K562 (cell line): Measurements from ENCODE around the gene CCR7. TPM values are rescaled to one million over a fixed set of nuclear protein-coding genes. Genes with fewer than 3 reads are reported as not detected.

Source experiments
- ATAC-seq: fragments of 200-7000 bp; cut with Tn5 transposase; 3 replicates; pipeline ENCODE4 v1.9.1; 2020; ENCODE audit warnings: moderate library complexity
- BruUV-seq: library from RNA; stranded (reverse); fragments of 400-500 nt; replicated peaks from 2 replicates; lab custom pipeline; 2021; lab: Mats Ljungman, UMichigan
- CTCF ChIA-PET: fragments of 300-600 bp; formaldehyde crosslinking; extraction: SDS; loops from one replicate; lab custom pipeline; 2021; ENCODE audit warnings: low intra/inter-chr PET ratio; lab: Yijun Ruan, JAX
- POLR2A ChIA-PET: fragments of 300-600, 350-650 bp; sonication (Branson Sonifier 250); formaldehyde crosslinking; extraction: SDS; loops from one replicate; lab custom pipeline; 2021; ENCODE audit warnings: antibody characterized with exemption, inconsistent platforms; lab: Yijun Ruan, JAX
- DNase-seq, 4 experiments: peaks; one replicate each; pipeline versions ENCODE4 v3.0.0 to v3.0.0-alpha.2; 2011 to 2018; ENCODE audit warnings: low spot score in 3 of 4, mixed read lengths in 3 of 4; ENCODE audit errors: extremely low read depth in 1 of 4
- FAIRE-seq: peaks from 2 replicates; lab custom pipeline; 2011; peaks lifted over from hg19 to GRCh38; lab: Jason Lieb, UNC
- H2AFZ ChIP-seq: 2 replicates; pipeline ENCODE4 v1.6.0; 2011; ENCODE audit warnings: low read depth, low read length, control low read depth, inconsistent platforms
- H3K27ac ChIP-seq: fragments of 200-600 bp; 3 replicates; pipeline ENCODE4 v1.8.0; 2011; ENCODE audit warnings: low read depth, mild to moderate bottlenecking, control low read depth, inconsistent platforms, low read length, moderate library complexity, mixed read lengths; ENCODE audit errors: extremely low read depth
- H3K27me3 ChIP-seq, 2 experiments: fragments of 300-600 bp in 1 of 2; 2 replicates in 1 of 2; 3 replicates in 1 of 2; pipeline versions ENCODE4 v1.6.0 to v1.8.0; 2011; ENCODE audit warnings: inconsistent platforms in 2 of 2, low read length in 2 of 2, mild to moderate bottlenecking in 1 of 2, mixed read lengths in 1 of 2, moderate library complexity in 1 of 2; ENCODE audit not compliant: control insufficient read depth in 2 of 2, insufficient read depth in 2 of 2
- H3K36me3 ChIP-seq: fragments of 300-600 bp; 3 replicates; pipeline ENCODE4 v1.8.0; 2011; ENCODE audit warnings: mild to moderate bottlenecking, low read length, inconsistent platforms; ENCODE audit not compliant: control insufficient read depth, insufficient read depth
- H3K4me1 ChIP-seq, 2 experiments: fragments of 200-600 bp in 1 of 2; replicated peaks in 1 of 2; 2 replicates in 1 of 2; 3 replicates in 1 of 2; pipeline versions ENCODE4 v1.5.1 to v1.8.0; 2011; ENCODE audit warnings: inconsistent platforms in 2 of 2, low read length in 2 of 2, mild to moderate bottlenecking in 1 of 2, mixed read lengths in 1 of 2, moderate library complexity in 1 of 2; ENCODE audit not compliant: control insufficient read depth in 2 of 2, insufficient read depth in 2 of 2
- H3K4me2 ChIP-seq: 2 replicates; pipeline ENCODE4 v1.6.1; 2011; ENCODE audit warnings: low read length, control low read depth, inconsistent platforms, mixed read lengths; ENCODE audit not compliant: insufficient read depth
- H3K4me3 ChIP-seq: fragments of 200-600 bp; sonication (generic), shearing (Covaris generic); 2 replicates; pipeline ENCODE4 v1.5.1; 2016; ENCODE audit warnings: control low read depth, inconsistent platforms
- H3K79me2 ChIP-seq: fragments of 200-600 bp; 3 replicates; pipeline ENCODE4 v1.8.0; 2011; ENCODE audit warnings: low read length, inconsistent platforms; ENCODE audit not compliant: control insufficient read depth, insufficient read depth
- H3K9ac ChIP-seq, 2 experiments: 2 replicates each; pipeline versions ENCODE4 v1.6.0 to v1.6.1; 2011; ENCODE audit warnings: low read depth in 2 of 2, low read length in 2 of 2, control low read depth in 1 of 2, inconsistent platforms in 1 of 2, mild to moderate bottlenecking in 1 of 2, mixed read lengths in 1 of 2; ENCODE audit not compliant: insufficient read depth in 1 of 2
- H3K9me1 ChIP-seq: one replicate; pipeline ENCODE4 v1.6.0; 2011; ENCODE audit warnings: inconsistent platforms, mild to moderate bottlenecking, low read length, moderate library complexity; ENCODE audit not compliant: control insufficient read depth, insufficient read depth
- H3K9me3 ChIP-seq: replicated peaks from 2 replicates; pipeline ENCODE4 v1.5.1; 2011; ENCODE audit warnings: low read depth, low read length, inconsistent platforms; ENCODE audit not compliant: control insufficient read depth, insufficient read depth
- H4K20me1 ChIP-seq: replicated peaks from 2 replicates; pipeline ENCODE4 v1.6.1; 2011; ENCODE audit warnings: low read length, inconsistent platforms, mixed read lengths; ENCODE audit not compliant: control insufficient read depth, insufficient read depth
- E2F6 ChIP-seq, 2 experiments: IDR thresholded peaks; 2 replicates each; pipeline ENCODE4 v1.6.1; 2011; ENCODE audit warnings: borderline replicate concordance in 1 of 2, control low read depth in 1 of 2, low read depth in 1 of 2, low read length in 1 of 2, mild to moderate bottlenecking in 1 of 2, mixed read lengths in 1 of 2, moderate library complexity in 1 of 2; ENCODE audit not compliant: insufficient read depth in 1 of 2, insufficient read length in 1 of 2, poor library complexity in 1 of 2, severe bottlenecking in 1 of 2; ENCODE audit errors: extremely low read depth in 1 of 2
- MBD2 ChIP-seq: sonication (generic); IDR thresholded peaks from 2 replicates; pipeline ENCODE4 v1.6.1; 2016; ENCODE audit warnings: low read depth, borderline replicate concordance
- PBX2 ChIP-seq, 2 experiments: IDR thresholded peaks in 1 of 2; conservative IDR thresholded peaks in 1 of 2; 2 replicates each; pipeline ENCODE4 v1.6.1; 2016; ENCODE audit warnings: low read depth in 2 of 2, mild to moderate bottlenecking in 1 of 2, missing compliant biosample characterization in 1 of 2, missing genetic modification characterization in 1 of 2, moderate library complexity in 1 of 2
- ZNF316 ChIP-seq: fragments of 450-650 bp; IDR thresholded peaks from 2 replicates; pipeline ENCODE4 v1.6.1; 2016
- WGBS: fragments of 100-300 bp; shearing (Covaris generic); methylation state at CpG from one replicate; pipeline ENCODE4 v1.1.6; 2016; ENCODE audit warnings: low coverage, mixed read lengths; ENCODE audit not compliant: insufficient coverage; ENCODE audit errors: missing lambda C conversion rate; 5-methylcytosine and 5-hydroxymethylcytosine counted together
- in situ Hi-C: fragments of 300-500 bp; cut with MboI; formaldehyde crosslinking; loops from 4 replicates; pipeline ENCODE4 v1.15.0; 2018; ENCODE audit warnings: inconsistent platforms, mixed read lengths
- intact Hi-C: fragments of 100-400 bp; cut with micrococcal nuclease; formaldehyde crosslinking; loops from 2 replicates; pipeline ENCODE4 v1.14.2; 2022
- polyA plus RNA-seq, 8 experiments: library from polyadenylated mRNA; depleted of rRNA in 4 of 8; stranded (reverse) in 5 of 8; unstranded in 3 of 8; fragments of >200 nt; fragmentation: Nextera tagmentation in 2 of 8; fragmentation: Illumina TruSeq in 1 of 8; extraction: Ambion mirVana in 2 of 8; extraction: Trizol in 1 of 8; gene quantifications; 2 replicates each; pipeline versions ENCODE4 v1.2.1 to v1.2.3, GENCODE V29; 2011 to 2014; ENCODE audit warnings: inconsistent platforms in 1 of 8, missing spikeins in 1 of 8
- total RNA-seq, 7 experiments: library from RNA; depleted of rRNA in 6 of 7; stranded (reverse); fragments of >200 nt in 6 of 7; fragmentation: Illumina TruSeq in 2 of 7; extraction: Trizol in 2 of 7; gene quantifications; 2 replicates each; pipeline versions ENCODE4 v1.2.1 to v1.2.3, GENCODE V29; 2011 to 2021; ENCODE audit warnings: low replicate concordance in 1 of 7

CCR7 gene
- total and polyA plus RNA-seq, 9 of the 15 experiments (the other 6 are each of a cell fraction or from before 2014, with no cell fraction given): 0.14 to 1.4 (median 0.56) TPM

GRCh38 chr17:40522961-40523310, 42.3 kb downstream of the CCR7 start:
- in situ Hi-C loops (no loop called here), intact Hi-C loops (no loop called here)
- ATAC-seq (no peak), FAIRE-seq (no peak), DNase-seq (no peak)
- Histone ChIP-seq H3K4me1 (peaks cover 10 to 16% of the 10 kb centered on the region in 2 experiments), H3K9ac (no peak overlapping the region), H4K20me1 (no peaks in the 10 kb centered on the region), H3K27me3 (no peaks in the 10 kb centered on the region), H3K9me1 (no peaks in the 10 kb centered on the region), H3K4me3 (no peak overlapping the region), H3K36me3 (no peaks in the 10 kb centered on the region), H3K9me3 (no peaks in the 10 kb centered on the region; the same call in 1 of the 2 replicates), H3K27ac (no peak overlapping the region), H2AFZ (no peak overlapping the region), H3K79me2 (no peaks in the 10 kb centered on the region), H3K4me2 (no peak overlapping the region)
- BruUV-seq: no TSS peak
- WGBS: 76% methylated on average over 5 of the region's 5 CpGs
- ChIA-PET POLR2A (interaction anchor here (0.7 kb wide), 1 partner anchor 10 kb away, joined by 6 read pairs; no protein-coding TSS in a partner anchor), CTCF (interaction anchor here (0.5 kb wide), 1 partner anchor 334 kb away, joined by 3 read pairs; no protein-coding TSS in a partner anchor)
- TF ChIP-seq ZNF316 (0 out of 2 replicates have a peak, but pooled peaks have one; percentile 18), MBD2 (no peak)

- FAIRE-seq: no peak
- Histone ChIP-seq H3K27ac (no peak overlapping the region), H4K20me1 (no peaks in the 10 kb centered on the region), H3K27me3 (no peaks in the 10 kb centered on the region), H3K79me2 (no peaks in the 10 kb centered on the region), H3K4me1 (peaks cover 10 to 20% of the 10 kb centered on the region in 2 experiments), H3K36me3 (no peaks in the 10 kb centered on the region), H2AFZ (no peak overlapping the region; the same call in 1 of the 2 replicates), H3K9me1 (no peaks in the 10 kb centered on the region), H3K4me2 (no peak overlapping the region; the same call in 1 of the 2 replicates), H3K9me3 (no peaks in the 10 kb centered on the region; the same call in 1 of the 2 replicates), H3K4me3 (no peak overlapping the region), H3K9ac (no peak overlapping the region)
- CTCF ChIA-PET: no interaction called here
- no TSS peak for BruUV-seq
- in situ Hi-C loops: no loop called here
- 77% methylated on average over 6 of the region's 7 CpGs for WGBS
- intact Hi-C loops: no loop called here
- no peak for ATAC-seq
- POLR2A ChIA-PET: interaction anchor here (0.7 kb wide), 1 partner anchor 9 kb away, joined by 6 read pairs; no protein-coding TSS in a partner anchor
- DNase-seq: no peak
- TF ChIP-seq E2F6 (IDR thresholded peaks at IDR 0.05; ENCODE audit: borderline replicate concordance in 1 of 2, extremely low read depth in 1 of 2, insufficient read depth in 1 of 2, insufficient read length in 1 of 2, low read depth in 1 of 2, low read length in 1 of 2, poor library complexity in 1 of 2, severe bottlenecking in 1 of 2) (no peak), PBX2 (CRISPR knock-in tag; IDR thresholded peaks at IDR 0.05; ENCODE audit: low read depth) (no peak), PBX2 (tag; conservative IDR thresholded peaks at IDR 0.05; ENCODE audit: low read depth) (peak; percentile 45; the same call in 1 of the 2 replicates)
Observed at GRCh38 chr17:40522250-40522960, 42.9 kb downstream of the CCR7 start.
